ENCODE data around the gene ZFYVE27.

The ZFYVE27 gene

DNA sequence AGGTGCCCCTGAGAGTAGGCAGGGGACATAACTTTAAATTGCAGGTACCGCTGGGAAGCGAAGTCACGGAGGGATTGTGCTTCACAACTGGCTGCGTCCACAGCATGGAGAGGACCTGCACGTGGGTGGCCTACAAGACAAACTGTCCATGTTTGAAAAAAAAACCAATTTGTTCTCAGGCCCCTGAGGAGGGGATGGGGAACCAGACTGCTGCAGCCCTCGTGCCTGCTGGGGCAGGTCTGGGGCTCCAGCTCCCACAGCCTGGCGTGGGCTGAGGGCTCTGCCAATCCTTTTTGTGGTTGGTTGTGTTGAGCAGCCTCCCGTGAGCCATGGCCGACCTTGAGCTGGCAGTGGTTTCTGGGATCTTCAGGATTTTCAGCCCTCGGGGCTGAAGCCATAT lies 25.1 kb downstream of the ZFYVE27 start:
- no peak for DNase-seq (ENCODE audit: extremely low read depth, insufficient read length)
- H3K27me3 ChIP-seq (replicated peaks; ENCODE audit: control insufficient read depth, insufficient read depth, low read length) = no peaks in the 10 kb centered on the region
- no peak overlapping the region for H3K4me3 ChIP-seq (replicated peaks; ENCODE audit: low read depth, low read length)
- TF ChIP-seq, protein P1, sequence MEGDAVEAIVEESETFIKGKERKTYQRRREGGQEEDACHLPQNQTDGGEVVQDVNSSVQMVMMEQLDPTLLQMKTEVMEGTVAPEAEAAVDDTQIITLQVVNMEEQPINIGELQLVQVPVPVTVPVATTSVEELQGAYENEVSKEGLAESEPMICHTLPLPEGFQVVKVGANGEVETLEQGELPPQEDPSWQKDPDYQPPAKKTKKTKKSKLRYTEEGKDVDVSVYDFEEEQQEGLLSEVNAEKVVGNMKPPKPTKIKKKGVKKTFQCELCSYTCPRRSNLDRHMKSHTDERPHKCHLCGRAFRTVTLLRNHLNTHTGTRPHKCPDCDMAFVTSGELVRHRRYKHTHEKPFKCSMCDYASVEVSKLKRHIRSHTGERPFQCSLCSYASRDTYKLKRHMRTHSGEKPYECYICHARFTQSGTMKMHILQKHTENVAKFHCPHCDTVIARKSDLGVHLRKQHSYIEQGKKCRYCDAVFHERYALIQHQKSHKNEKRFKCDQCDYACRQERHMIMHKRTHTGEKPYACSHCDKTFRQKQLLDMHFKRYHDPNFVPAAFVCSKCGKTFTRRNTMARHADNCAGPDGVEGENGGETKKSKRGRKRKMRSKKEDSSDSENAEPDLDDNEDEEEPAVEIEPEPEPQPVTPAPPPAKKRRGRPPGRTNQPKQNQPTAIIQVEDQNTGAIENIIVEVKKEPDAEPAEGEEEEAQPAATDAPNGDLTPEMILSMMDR (IDR thresholded peaks at IDR 0.05; ENCODE audit: insufficient read depth, low read length, poor library complexity, severe bottlenecking) = no peak
- peaks cover 32% of the 10 kb centered on the region for H3K36me3 ChIP-seq (ENCODE audit: control insufficient read depth, insufficient read depth, low read length)

DNA sequence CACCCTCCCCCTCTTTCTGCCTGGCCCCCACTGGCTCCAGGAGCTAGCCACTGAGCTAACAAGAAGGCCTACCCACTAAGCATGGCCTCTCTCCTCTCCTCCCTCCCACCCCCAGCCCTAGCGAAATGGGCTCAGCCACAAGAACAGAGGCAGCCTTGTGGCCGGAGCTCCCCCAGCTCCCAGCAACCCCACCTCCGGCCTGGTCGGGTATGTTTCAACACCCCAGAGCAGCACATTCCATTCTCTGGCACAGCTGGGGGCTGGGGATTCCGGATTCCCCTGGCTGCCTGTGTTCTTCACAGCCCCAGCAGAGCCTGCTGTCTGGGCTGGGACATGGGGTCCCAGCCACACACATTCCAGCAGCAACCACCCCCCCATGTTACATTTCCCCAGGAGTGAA lies 25.9 kb downstream of the ZFYVE27 start:
- Histone ChIP-seq H3K4me3 (replicated peaks; ENCODE audit: low read depth, low read length) (no peak overlapping the region), H3K36me3 (ENCODE audit: control insufficient read depth, insufficient read depth, low read length) (peaks cover 26% of the 10 kb centered on the region), H3K27me3 (replicated peaks; ENCODE audit: control insufficient read depth, insufficient read depth, low read length) (no peaks in the 10 kb centered on the region)
- DNase-seq (ENCODE audit: extremely low read depth, insufficient read length) = no peak
- TF ChIP-seq, protein P1 (IDR thresholded peaks at IDR 0.05; ENCODE audit: insufficient read depth, low read length, poor library complexity, severe bottlenecking) = no peak

DNA sequence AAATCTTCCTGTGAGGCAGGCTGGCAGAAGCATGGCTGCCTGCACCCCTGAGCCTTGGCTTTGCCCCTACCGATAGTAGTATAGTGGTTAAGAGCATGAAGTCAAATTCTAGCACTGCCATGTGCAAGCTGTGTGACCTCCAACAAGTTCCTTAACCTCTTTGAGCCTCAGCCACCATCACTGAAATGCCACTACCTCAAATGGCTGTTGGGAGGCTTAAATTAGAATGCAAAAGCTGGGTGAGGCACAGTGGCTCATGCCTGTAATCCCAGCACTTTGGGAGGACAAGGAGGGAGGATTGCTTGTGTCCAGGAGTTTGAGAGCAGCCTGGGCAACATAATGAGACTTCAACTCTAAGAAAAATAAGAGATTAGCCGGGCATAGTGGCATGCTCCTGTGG lies 26.5 kb downstream of the ZFYVE27 start:
- H3K36me3 ChIP-seq (ENCODE audit: control insufficient read depth, insufficient read depth, low read length) = peaks cover 26% of the 10 kb centered on the region
- TF ChIP-seq, protein P1 (IDR thresholded peaks at IDR 0.05; ENCODE audit: insufficient read depth, low read length, poor library complexity, severe bottlenecking) = no peak
- no peak overlapping the region for H3K4me3 ChIP-seq (replicated peaks; ENCODE audit: low read depth, low read length)
- no peaks in the 10 kb centered on the region for H3K27me3 ChIP-seq (replicated peaks; ENCODE audit: control insufficient read depth, insufficient read depth, low read length)
- DNase-seq (ENCODE audit: extremely low read depth, insufficient read length) = no peak

DNA sequence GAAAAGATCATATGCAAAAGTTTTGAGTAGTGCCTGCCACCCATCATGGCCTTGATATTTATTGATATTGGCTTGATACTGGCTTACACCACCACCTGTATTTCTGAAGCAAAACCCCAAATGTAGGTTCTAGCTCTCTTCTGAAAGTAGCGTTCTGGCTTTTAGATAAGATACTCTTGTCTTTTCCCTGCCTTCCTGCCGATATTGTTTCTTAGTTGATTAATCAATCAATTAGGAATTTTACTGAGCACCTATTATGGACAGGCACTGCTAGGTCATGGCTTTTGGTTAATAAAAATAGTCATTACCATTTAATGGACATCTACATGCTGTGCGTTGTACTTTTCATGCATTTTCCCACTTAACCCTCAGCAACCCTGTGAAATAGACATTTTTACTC lies 27.0 kb downstream of the ZFYVE27 start:
- TF ChIP-seq, protein P1 (IDR thresholded peaks at IDR 0.05; ENCODE audit: insufficient read depth, low read length, poor library complexity, severe bottlenecking) = no peak
- peaks cover 25% of the 10 kb centered on the region for H3K36me3 ChIP-seq (ENCODE audit: control insufficient read depth, insufficient read depth, low read length)
- DNase-seq (ENCODE audit: extremely low read depth, insufficient read length) = no peak
- no peaks in the 10 kb centered on the region for H3K27me3 ChIP-seq (replicated peaks; ENCODE audit: control insufficient read depth, insufficient read depth, low read length)
- H3K4me3 ChIP-seq (replicated peaks; ENCODE audit: low read depth, low read length) = no peak overlapping the region

DNA sequence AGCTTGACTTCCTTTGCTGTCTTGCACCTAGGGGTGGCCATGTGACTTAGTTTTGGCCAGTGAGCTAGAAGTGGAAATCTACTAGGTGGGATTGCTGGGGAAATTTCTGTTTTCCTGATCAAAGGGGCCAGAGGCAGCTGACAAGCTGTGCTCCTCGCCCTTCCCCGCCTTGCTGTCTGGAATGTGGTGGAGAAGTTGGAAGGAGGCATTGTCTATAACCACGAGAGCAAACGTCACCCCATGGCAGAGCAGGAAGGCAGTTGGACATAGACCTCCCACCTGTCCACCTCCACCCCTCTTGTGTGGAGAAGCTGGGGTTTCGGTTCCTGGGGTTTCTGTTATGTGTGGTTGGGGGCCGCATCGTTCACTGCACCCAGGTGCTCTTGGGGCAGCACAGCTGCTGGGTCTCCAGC lies 27.6 kb downstream of the ZFYVE27 start:
- TF ChIP-seq, protein P1 (IDR thresholded peaks at IDR 0.05; ENCODE audit: insufficient read depth, low read length, poor library complexity, severe bottlenecking) = no peak
- peak; percentile 29 for DNase-seq (ENCODE audit: extremely low read depth, insufficient read length)
- no peak overlapping the region for H3K4me3 ChIP-seq (replicated peaks; ENCODE audit: low read depth, low read length)
- H3K36me3 ChIP-seq (ENCODE audit: control insufficient read depth, insufficient read depth, low read length) = peaks cover 19% of the 10 kb centered on the region
- no peaks in the 10 kb centered on the region for H3K27me3 ChIP-seq (replicated peaks; ENCODE audit: control insufficient read depth, insufficient read depth, low read length)

DNA sequence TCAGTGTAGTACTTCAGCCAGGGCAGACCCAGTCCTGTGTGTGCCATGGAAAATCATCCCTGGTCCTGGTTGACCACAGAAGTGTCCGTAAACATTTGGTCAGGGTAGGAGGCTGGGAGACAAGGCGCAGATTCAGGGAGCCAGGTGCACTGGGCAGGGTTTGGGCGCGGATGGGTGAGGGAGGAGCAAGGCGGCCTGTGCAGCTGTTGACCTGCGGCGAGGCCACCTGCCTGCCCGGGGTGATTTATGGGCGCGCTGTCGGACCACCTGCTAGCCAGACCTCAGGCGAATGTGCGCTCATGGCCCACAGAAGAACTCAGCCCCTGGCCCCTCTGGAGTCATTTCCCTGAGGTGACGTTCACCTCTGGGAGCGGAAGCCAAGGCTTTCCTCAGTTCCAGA lies 28.3 kb downstream of the ZFYVE27 start:
- no peak overlapping the region for H3K4me3 ChIP-seq (replicated peaks; ENCODE audit: low read depth, low read length)
- DNase-seq (ENCODE audit: extremely low read depth, insufficient read length) = no peak
- peaks cover 14% of the 10 kb centered on the region for H3K36me3 ChIP-seq (ENCODE audit: control insufficient read depth, insufficient read depth, low read length)

More for the DNA sequence above, 28.3 kb downstream of the ZFYVE27 start:
- TF ChIP-seq, protein P1 (IDR thresholded peaks at IDR 0.05; ENCODE audit: insufficient read depth, low read length, poor library complexity, severe bottlenecking) = no peak
- H3K27me3 ChIP-seq (replicated peaks; ENCODE audit: control insufficient read depth, insufficient read depth, low read length) = no peaks in the 10 kb centered on the region

Data from GM06990 (cell line).